ENCODE data around the gene POU6F2. TPM values are rescaled to one million over a fixed set of nuclear protein-coding genes. Genes with fewer than 3 reads are reported as not detected.

POU6F2 gene
- total and polyA plus RNA-seq, 2 donors (not counting 1 experiment from before 2014, with no cell fraction given): under 0.01 TPM; not detected in 1

DNA sequence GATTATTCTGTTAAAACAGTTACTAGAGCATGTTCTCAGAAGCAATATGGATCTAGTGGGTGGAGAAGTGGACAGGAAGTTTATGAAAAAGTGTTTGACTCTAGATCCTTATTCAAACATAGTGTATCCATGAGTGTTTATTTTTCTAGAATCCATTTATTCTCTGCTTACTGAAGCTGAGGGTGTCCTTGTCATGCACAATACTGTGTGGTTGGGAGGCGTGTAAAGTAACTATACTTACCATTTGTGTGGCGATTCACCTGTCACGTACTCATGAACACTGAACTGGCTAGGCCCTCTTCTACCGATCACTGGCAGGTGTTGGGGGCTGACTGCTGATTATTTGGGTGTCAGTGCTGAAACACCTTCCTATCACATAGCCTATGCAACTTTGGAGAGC, 74.0 kb downstream of the POU6F2 start:
- no peaks in the 10 kb centered on the region for H3K79me2 ChIP-seq (ENCODE audit: control insufficient read depth, insufficient read depth, low read length)
- no peaks in the 10 kb centered on the region for H3K4me1 ChIP-seq (ENCODE audit: control insufficient read depth, extremely low read depth, insufficient read depth, low read length)
- H3K9me3 ChIP-seq (ENCODE audit: control insufficient read depth, insufficient read depth, low read depth, low read length): no peaks in the 10 kb centered on the region
- no peaks in the 10 kb centered on the region for H4K20me1 ChIP-seq (ENCODE audit: control insufficient read depth, extremely low read depth, insufficient read depth, low read length)
- H2AFZ ChIP-seq (ENCODE audit: low read length): no peak overlapping the region
- no peaks in the 10 kb centered on the region for H3K27me3 ChIP-seq (ENCODE audit: control insufficient read depth, insufficient read depth, low read length)
- H3K36me3 ChIP-seq (ENCODE audit: control insufficient read depth, insufficient read depth, low read length): no peaks in the 10 kb centered on the region
- H3K27ac ChIP-seq (ENCODE audit: insufficient read depth, low read length): no peak overlapping the region
- TF ChIP-seq EZH2 (IDR thresholded peaks at IDR 0.05; ENCODE audit: low read length, missing control alignments) (no peak), CTCF (conservative IDR thresholded peaks at IDR 0.05 in 1 of 2, IDR thresholded peaks at IDR 0.05 in 1 of 2; ENCODE audit: low read depth in 1 of 2, low read length in 2 of 2) (no peak)
- DNase-seq (ENCODE audit: low read depth in 2 of 2): no peak
- H3K9ac ChIP-seq (ENCODE audit: insufficient read depth, low read length): no peak overlapping the region
- no peak overlapping the region for H3K4me2 ChIP-seq (ENCODE audit: extremely low read depth, insufficient read depth, low read length)
- H3K4me3 ChIP-seq (replicated peaks in 1 of 4; ENCODE audit: control extremely low read depth in 1 of 4, insufficient read depth in 1 of 4, low read depth in 3 of 4, low read length in 4 of 4): no peak overlapping the region

- H3K27ac ChIP-seq (ENCODE audit: insufficient read depth, low read length): no peak overlapping the region
- no peaks in the 10 kb centered on the region for H3K36me3 ChIP-seq (ENCODE audit: control insufficient read depth, insufficient read depth, low read length)
- DNase-seq (ENCODE audit: low read depth in 2 of 2): no peak
- no peak overlapping the region for H3K9ac ChIP-seq (ENCODE audit: insufficient read depth, low read length)
- no peaks in the 10 kb centered on the region for H3K4me1 ChIP-seq (ENCODE audit: control insufficient read depth, extremely low read depth, insufficient read depth, low read length)
- H2AFZ ChIP-seq (ENCODE audit: low read length): no peak overlapping the region
- H3K4me2 ChIP-seq (ENCODE audit: extremely low read depth, insufficient read depth, low read length): no peak overlapping the region
- H3K27me3 ChIP-seq (ENCODE audit: control insufficient read depth, insufficient read depth, low read length): no peaks in the 10 kb centered on the region
- H3K79me2 ChIP-seq (ENCODE audit: control insufficient read depth, insufficient read depth, low read length): no peaks in the 10 kb centered on the region
- TF ChIP-seq EZH2 (IDR thresholded peaks at IDR 0.05; ENCODE audit: low read length, missing control alignments): no peak
- TF ChIP-seq CTCF (conservative IDR thresholded peaks at IDR 0.05 in 1 of 2, IDR thresholded peaks at IDR 0.05 in 1 of 2; ENCODE audit: low read depth in 1 of 2, low read length in 2 of 2): no peak
- no peaks in the 10 kb centered on the region for H4K20me1 ChIP-seq (ENCODE audit: control insufficient read depth, extremely low read depth, insufficient read depth, low read length)
- no peak overlapping the region for H3K4me3 ChIP-seq (replicated peaks in 1 of 4; ENCODE audit: control extremely low read depth in 1 of 4, insufficient read depth in 1 of 4, low read depth in 3 of 4, low read length in 4 of 4)
- no peaks in the 10 kb centered on the region for H3K9me3 ChIP-seq (ENCODE audit: control insufficient read depth, insufficient read depth, low read depth, low read length)
Measured at GRCh38 chr7:39054731-39055130, 77.0 kb downstream of the POU6F2 start.

DNA sequence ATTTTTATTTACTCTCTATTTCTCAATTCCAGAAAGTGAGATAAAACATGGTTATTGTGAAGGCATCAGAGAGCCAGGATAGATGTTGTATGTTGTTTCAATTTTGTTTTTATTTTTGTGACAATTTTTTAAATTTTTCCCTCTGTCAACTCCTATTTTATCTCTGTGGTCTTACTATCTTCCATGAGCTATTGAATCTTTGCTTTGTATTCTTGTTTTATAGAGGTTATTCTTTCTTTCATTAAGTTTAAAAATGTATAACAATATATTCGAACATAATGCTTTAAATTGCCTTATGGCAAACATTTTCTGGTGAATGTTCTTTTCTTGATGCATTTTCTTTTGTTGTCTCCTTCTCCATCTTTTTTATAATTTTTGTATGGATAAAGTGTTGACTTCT, 78.4 kb downstream of the POU6F2 start:
- Histone ChIP-seq H2AFZ (ENCODE audit: low read length) (no peak overlapping the region), H3K9ac (ENCODE audit: insufficient read depth, low read length) (no peak overlapping the region), H3K79me2 (ENCODE audit: control insufficient read depth, insufficient read depth, low read length) (no peaks in the 10 kb centered on the region)

More for the DNA sequence above, 78.4 kb downstream of the POU6F2 start:
- no peak overlapping the region for H3K27ac ChIP-seq (ENCODE audit: insufficient read depth, low read length)
- TF ChIP-seq EZH2 (IDR thresholded peaks at IDR 0.05; ENCODE audit: low read length, missing control alignments) (no peak), CTCF (conservative IDR thresholded peaks at IDR 0.05 in 1 of 2, IDR thresholded peaks at IDR 0.05 in 1 of 2; ENCODE audit: low read depth in 1 of 2, low read length in 2 of 2) (no peak)
- H3K36me3 ChIP-seq (ENCODE audit: control insufficient read depth, insufficient read depth, low read length): no peaks in the 10 kb centered on the region
- DNase-seq (ENCODE audit: low read depth in 2 of 2): no peak
- no peaks in the 10 kb centered on the region for H3K9me3 ChIP-seq (ENCODE audit: control insufficient read depth, insufficient read depth, low read depth, low read length)
- H4K20me1 ChIP-seq (ENCODE audit: control insufficient read depth, extremely low read depth, insufficient read depth, low read length): no peaks in the 10 kb centered on the region
- no peak overlapping the region for H3K4me3 ChIP-seq (replicated peaks in 1 of 4; ENCODE audit: control extremely low read depth in 1 of 4, insufficient read depth in 1 of 4, low read depth in 3 of 4, low read length in 4 of 4)
- no peaks in the 10 kb centered on the region for H3K27me3 ChIP-seq (ENCODE audit: control insufficient read depth, insufficient read depth, low read length)
- H3K4me2 ChIP-seq (ENCODE audit: extremely low read depth, insufficient read depth, low read length): no peak overlapping the region
- H3K4me1 ChIP-seq (ENCODE audit: control insufficient read depth, extremely low read depth, insufficient read depth, low read length): no peaks in the 10 kb centered on the region

All from fibroblast of lung (primary cell).